IPS-11a (cell line): ENCODE measurements around the gene IRX2.
A peak's percentile ranks its signal among the peaks of the same experiment; 100 is the strongest.

Experiments used
- H3K4me3 ChIP-seq: one replicate; pipeline ENCODE4 v1.5.1; 2013; ENCODE audit warnings: low read depth, low read length, control low read depth

IRX2 gene

GRCh38 chr5:2742921-2743679 is 8.4 kb downstream of the IRX2 start:
- H3K4me3 ChIP-seq = no peak overlapping the region

DNA sequence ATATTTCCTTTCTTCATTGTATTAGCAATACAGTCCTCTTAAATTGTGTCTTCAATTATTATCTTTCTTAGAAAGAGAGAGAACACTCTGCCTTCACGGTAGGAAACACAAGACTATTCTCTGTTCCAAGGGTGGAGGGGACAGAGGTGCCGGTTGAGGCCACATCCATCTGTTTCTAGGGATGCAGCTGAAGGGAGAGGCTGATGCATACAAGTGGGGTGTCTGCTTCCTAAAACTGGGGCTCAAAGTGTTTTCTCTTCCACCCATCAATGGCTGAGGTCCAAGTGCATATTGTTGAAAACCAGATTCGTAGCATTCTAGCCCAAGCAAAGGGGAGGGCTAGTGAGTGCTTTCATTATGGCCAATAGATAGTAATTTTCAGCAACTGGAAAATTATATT is 9.5 kb downstream of the IRX2 start:
- H3K4me3 ChIP-seq = no peak overlapping the region

DNA sequence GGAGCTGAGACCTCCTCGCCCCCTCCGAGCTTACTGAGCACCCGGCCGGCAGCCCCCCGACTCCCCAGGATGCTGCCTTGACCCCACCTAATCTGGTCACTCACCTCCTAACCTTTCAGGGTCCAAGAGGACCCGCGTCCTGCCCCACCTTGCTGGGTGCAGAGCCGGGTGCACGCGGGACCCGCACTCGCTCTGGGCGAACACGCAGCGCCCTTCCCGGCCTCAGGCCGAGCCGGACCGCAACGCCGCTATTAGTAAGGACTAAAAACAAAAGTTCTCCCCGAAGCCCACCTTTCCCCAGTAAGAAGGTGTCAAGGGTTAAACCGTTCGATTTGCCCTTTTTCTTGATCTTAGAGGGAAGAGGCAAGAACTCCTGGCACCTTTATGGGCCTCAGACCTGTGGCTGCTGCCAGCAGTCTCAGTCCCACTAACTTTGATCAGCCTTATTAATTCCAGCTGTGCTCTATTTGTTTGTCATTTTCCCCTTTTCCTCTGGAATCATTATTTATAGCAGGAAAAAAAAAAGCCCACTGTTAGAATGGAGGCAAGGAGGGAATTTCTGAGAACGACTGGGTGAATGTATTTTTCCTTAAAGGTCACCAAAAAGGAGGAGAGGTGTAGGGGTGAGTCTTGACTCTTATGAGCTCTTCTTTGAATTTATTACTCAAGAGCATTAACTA is 10.5 kb downstream of the IRX2 start:
- H3K4me3 ChIP-seq = no peak overlapping the region

GRCh38 chr5:2740051-2740875 is 11.2 kb downstream of the IRX2 start:
- H3K4me3 ChIP-seq = no peak overlapping the region

DNA sequence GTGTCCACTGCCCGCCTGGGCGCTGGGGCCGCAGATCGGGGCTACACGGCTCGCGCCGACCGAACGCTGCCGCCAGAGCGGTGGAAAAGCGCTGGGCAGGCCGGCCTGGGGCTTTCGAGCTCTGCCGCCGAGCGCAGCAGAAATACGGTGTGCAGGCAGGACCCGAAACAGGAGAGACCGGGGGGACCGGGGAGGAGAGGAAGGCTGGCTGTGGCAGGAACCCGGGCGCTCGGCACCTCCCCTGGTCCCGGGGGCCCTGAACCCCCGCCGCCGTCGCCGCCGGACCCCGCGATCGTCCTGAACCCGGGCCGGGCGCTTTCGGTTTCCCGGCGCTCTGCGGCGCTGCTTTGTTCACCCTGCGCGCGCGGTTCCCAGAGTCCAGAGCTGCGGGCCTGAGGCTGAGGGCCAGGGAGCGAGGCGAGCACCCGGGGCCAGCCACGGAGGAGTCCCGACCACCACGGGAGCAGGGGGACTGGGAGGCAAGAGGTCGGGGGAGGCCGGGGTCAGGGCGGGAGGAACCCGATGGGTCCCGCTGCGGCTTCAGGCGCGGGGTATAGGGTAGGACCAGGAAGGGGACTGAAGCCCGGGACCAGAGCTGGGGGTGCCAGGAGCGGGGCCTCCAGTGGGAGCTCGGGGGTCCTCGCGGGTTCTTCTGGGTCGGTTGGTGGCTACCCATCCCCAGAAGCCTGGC is 12.0 kb downstream of the IRX2 start:
- H3K4me3 ChIP-seq = peak overlapping the region; percentile 20

GRCh38 chr5:2738700-2739359 is 12.6 kb downstream of the IRX2 start:
- H3K4me3 ChIP-seq = peak overlapping the region; percentile 20

DNA sequence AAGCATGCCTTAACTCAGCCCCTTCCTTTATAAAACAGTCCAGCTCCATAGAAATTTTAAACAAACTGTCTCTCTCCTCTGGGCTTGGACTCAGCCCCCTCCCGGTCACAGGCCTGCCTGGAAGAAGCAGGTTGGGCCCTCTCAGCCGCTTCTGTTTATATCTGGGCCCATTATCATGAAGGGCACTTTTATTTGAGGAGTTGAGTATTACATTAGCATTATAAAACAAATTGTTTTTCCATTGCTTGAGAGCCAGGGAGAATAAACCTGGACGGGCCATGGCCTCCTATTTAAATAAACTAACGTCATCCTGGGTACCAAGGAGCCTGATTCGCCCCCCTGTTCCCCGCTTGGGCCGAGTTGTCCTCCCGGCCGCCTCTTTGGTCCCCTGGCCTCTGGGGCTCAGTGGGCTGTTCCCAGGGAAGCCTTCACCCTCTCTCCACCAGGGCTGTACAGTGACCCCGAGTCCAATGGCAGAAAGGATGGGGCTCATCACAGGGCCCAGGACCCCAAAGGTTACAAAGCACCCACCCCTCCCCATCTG is 13.2 kb downstream of the IRX2 start:
- H3K4me3 ChIP-seq = no peak overlapping the region

DNA sequence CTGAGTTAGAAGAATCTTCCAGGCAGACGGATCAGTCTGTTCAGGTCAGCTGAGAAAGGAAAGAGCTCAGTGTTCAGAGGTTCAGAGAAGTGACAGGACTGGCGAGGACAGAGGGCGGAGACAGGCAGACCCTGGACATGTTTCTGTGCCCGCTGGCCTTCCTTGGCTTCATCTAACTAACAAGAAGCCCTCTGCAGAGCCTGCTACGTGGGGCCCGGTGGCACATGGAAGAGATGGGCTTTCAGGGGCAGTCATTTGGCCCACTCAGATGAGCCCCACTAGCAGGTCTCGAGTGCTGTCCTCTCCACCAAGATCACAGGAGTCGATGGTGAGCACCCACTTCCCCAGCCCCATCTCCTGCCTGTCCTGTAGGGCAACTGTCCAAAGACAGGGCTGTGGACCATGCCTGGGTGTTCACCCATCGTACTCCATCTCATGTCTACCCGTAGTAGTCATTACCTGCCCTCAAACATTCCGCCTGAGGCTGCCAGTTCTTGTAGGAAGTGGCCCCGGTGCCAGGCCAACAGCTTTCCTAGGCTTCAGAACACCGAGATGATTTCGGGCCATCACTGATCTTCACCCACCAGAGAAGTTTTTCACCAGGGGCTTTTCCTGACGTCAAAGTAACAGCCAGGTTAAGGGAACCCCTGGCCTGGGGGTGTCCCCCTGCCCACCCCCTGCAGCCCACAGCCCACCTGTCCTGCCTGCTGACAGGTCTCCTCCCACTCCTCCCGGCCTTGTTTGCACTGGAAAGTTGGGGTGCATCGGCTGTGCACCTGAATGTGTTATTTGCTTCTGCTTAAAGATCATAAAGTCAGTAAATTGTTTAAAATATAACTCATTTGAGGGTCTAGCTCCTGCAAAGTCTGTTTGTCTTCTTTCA is 14.0 kb downstream of the IRX2 start:
- H3K4me3 ChIP-seq = no peak overlapping the region

DNA sequence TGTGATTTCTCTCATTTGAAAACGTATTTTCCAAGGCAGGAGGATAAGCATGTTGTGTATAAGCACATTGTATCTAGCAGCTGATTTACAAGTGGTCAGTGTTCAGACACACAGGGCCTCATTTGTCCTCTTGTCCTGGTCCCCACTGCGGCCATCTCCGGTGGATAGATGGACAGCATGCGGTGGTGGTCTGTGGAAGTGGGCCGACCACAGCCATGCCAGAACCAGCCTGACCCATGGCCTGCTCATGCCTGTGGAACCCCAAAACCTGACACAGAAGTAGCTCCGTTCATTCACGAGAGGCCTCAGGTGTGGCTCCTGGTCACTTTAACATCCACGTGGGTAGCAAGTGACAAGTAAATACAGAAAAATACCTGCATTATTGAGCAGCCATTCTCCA is 14.6 kb downstream of the IRX2 start:
- no peak overlapping the region for H3K4me3 ChIP-seq

GRCh38 chr5:2735996-2736395 is 15.5 kb downstream of the IRX2 start:
- H3K4me3 ChIP-seq = no peak overlapping the region

GRCh38 chr5:2732850-2733249 is 18.6 kb downstream of the IRX2 start:
- H3K4me3 ChIP-seq = no peak overlapping the region

GRCh38 chr5:2732004-2732403 is 19.5 kb downstream of the IRX2 start:
- H3K4me3 ChIP-seq = no peak overlapping the region

- no peak overlapping the region for H3K4me3 ChIP-seq
Measured at GRCh38 chr5:2729189-2729588, 22.3 kb downstream of the IRX2 start.

- no peak overlapping the region for H3K4me3 ChIP-seq
Measured at GRCh38 chr5:2727550-2727949, 23.9 kb downstream of the IRX2 start.

- H3K4me3 ChIP-seq = no peak overlapping the region
Measured at GRCh38 chr5:2725980-2726765, 25.3 kb downstream of the IRX2 start.

- H3K4me3 ChIP-seq = no peak overlapping the region
Measured at GRCh38 chr5:2724831-2725230, 26.6 kb downstream of the IRX2 start.

DNA sequence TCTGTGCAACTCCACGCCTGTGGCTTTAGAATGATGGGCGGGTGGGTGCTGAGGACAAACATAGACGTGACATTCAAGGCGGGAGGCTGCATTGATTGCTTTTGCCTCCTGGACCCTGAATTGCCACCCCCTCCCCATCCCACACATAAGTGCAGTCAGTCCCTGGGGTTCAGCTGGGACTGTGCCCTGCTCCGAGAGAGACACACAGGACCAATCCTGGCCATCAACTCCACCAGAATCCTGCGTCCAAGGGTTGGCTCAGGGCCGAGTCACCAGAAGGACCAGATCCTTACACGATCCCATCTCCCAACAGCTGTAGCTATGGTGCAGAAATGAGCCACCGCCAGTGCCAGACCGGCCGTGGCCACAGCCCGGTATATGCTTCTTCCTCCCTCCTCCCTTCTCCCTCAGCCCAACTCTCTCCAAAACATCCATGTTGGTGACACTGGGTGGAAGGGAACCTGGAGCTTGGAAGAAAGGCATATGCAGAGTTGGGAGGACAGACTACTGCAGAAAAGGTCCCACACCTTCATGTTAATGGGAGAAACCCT is 27.4 kb downstream of the IRX2 start:
- no peak overlapping the region for H3K4me3 ChIP-seq

DNA sequence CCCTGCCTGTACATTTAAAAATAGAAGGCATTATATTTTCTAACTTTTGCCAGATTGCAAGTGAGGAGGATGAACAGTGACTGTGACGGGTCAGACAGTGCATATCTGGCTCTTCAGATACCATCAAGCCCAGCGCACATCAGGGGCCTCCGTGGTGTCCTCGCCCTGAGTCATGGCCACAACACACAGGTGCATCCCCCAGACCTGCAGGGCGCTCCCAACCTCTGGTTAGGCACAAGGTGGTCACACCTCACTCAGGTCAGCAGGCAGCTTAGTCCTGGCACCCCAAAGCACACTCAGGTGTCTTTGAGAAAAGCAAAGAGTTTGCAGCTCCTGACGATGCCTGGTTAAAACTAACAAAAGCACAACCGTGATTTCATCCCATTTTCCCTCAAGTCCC is 28.6 kb downstream of the IRX2 start:
- H3K4me3 ChIP-seq = no peak overlapping the region
